Measurements from ENCODE around the gene INF2.

- no peak for TF ChIP-seq CTCF (IDR thresholded peaks at IDR 0.05; ENCODE audit: insufficient read depth, low read depth, low read length)
- no peak for TF ChIP-seq EZH2 (IDR thresholded peaks at IDR 0.05; ENCODE audit: insufficient read depth, low read length)
Measured at GRCh38 chr14:104644091-104644635, 45.3 kb upstream of the INF2 start.
